ENCODE measurements around the gene ZCCHC24. TPM values are rescaled to one million over a fixed set of nuclear protein-coding genes. Genes with fewer than 3 reads are reported as not detected.

The ZCCHC24 gene
- total and polyA plus RNA-seq, 9 donors: 21.6 to 92.1 (median 58.3) TPM

- intact Hi-C loops (cut with DNase I): no loop called here
- WGBS, 3 donors: 41 to 62% (median 57%) methylated on average over 5 of the region's 5 CpGs
- Histone ChIP-seq H3K27ac (peak overlapping the region in 1 of 2 donors; percentile 88), H3K4me1 (ENCODE audit: insufficient read depth) (peaks cover 38% of the 10 kb centered on the region), H3K27me3 (no peaks in the 10 kb centered on the region), H3K4me3 (no peak overlapping the region), H3K9me3 (no peaks in the 10 kb centered on the region), H3K36me3 (no peaks in the 10 kb centered on the region)
- peak in 2 of 5 donors; percentile 15 to 24 for DNase-seq
- no peak for TF ChIP-seq EP300 (IDR thresholded peaks at IDR 0.05)
- TF ChIP-seq CTCF (IDR thresholded peaks at IDR 0.05): no peak
- no peak for TF ChIP-seq POLR2A (IDR thresholded peaks at IDR 0.05)
Measured at GRCh38 chr10:79431428-79431827, 14.0 kb downstream of the ZCCHC24 start.

GRCh38 chr10:79430936-79431335 is 14.5 kb downstream of the ZCCHC24 start:
- Histone ChIP-seq H3K9me3 (no peaks in the 10 kb centered on the region), H3K27me3 (no peaks in the 10 kb centered on the region), H3K36me3 (no peaks in the 10 kb centered on the region), H3K4me3 (no peak overlapping the region), H3K27ac (peak overlapping the region in 1 of 2 donors; percentile 13), H3K4me1 (ENCODE audit: insufficient read depth) (peaks cover 34% of the 10 kb centered on the region)
- peak in 2 of 5 donors; percentile 19 to 28 for DNase-seq
- intact Hi-C loops (cut with DNase I): no loop called here
- TF ChIP-seq POLR2A (IDR thresholded peaks at IDR 0.05) (no peak), EP300 (IDR thresholded peaks at IDR 0.05) (no peak), CTCF (IDR thresholded peaks at IDR 0.05) (no peak)
- WGBS, 3 donors: 44 to 63% (median 49%) methylated on average over 2 of the region's 2 CpGs

- WGBS, 3 donors: 64 to 77% (median 72%) methylated on average over 6 of the region's 6 CpGs
- Histone ChIP-seq H3K27ac (peak overlapping the region in 1 of 2 donors; percentile 13), H3K4me3 (no peak overlapping the region), H3K27me3 (no peaks in the 10 kb centered on the region), H3K4me1 (ENCODE audit: insufficient read depth) (peaks cover 31% of the 10 kb centered on the region), H3K9me3 (no peaks in the 10 kb centered on the region), H3K36me3 (no peaks in the 10 kb centered on the region)
- intact Hi-C loops (cut with DNase I): no loop called here
- peak in 2 of 5 donors; percentile 18 to 27 for DNase-seq
- TF ChIP-seq CTCF (IDR thresholded peaks at IDR 0.05) (no peak), EP300 (IDR thresholded peaks at IDR 0.05) (no peak), POLR2A (IDR thresholded peaks at IDR 0.05) (no peak)
Measured at GRCh38 chr10:79430325-79430905, 15.0 kb downstream of the ZCCHC24 start.

GRCh38 chr10:79429751-79430150 is 15.7 kb downstream of the ZCCHC24 start:
- H3K27ac ChIP-seq: no peak overlapping the region
- H3K4me3 ChIP-seq: no peak overlapping the region
- no peak for TF ChIP-seq POLR2A (IDR thresholded peaks at IDR 0.05)
- TF ChIP-seq CTCF (IDR thresholded peaks at IDR 0.05): no peak
- TF ChIP-seq EP300 (IDR thresholded peaks at IDR 0.05): no peak
- H3K9me3 ChIP-seq: no peaks in the 10 kb centered on the region
- 91 to 96% (median 96%) methylated on average over 4 of the region's 4 CpGs for WGBS, 3 donors
- H3K36me3 ChIP-seq: no peaks in the 10 kb centered on the region
- peak in 1 of 5 donors; percentile 2 for DNase-seq
- H3K27me3 ChIP-seq: no peaks in the 10 kb centered on the region
- intact Hi-C loops (cut with DNase I): no loop called here
- H3K4me1 ChIP-seq (ENCODE audit: insufficient read depth): peaks cover 34% of the 10 kb centered on the region
